Measurements from ENCODE around the gene PEDS1.

DNA sequence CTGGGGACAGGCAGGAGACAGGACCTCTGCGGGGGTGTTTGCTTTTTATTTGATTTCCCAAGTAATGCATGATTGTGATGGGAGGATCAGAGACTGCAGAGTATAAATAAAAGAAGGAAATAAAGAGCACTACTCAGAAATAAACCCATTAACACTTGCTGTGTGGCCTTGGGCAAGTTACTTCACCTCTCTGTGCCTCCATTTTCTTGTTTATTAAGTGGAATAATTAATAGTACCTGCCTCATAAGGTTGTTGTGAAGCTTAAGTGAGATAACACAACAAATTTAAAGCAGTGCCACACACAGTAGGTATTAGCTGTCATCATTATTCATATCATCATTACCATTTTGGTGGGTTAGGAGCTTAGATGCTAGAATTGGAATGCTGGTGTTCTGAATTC lies 45.2 kb upstream of the PEDS1 start:
- TF ChIP-seq POLR2AphosphoS5 (IDR thresholded peaks at IDR 0.05; ENCODE audit: low read depth, low read length) (no peak), SIN3A (IDR thresholded peaks at IDR 0.05; ENCODE audit: borderline replicate concordance, insufficient read depth, low read length) (no peak), TAF1 (IDR thresholded peaks at IDR 0.05; ENCODE audit: borderline replicate concordance, insufficient read depth, low read length) (no peak), FOXP2 (optimal IDR thresholded peaks at IDR 0.05; ENCODE audit: borderline replicate concordance, extremely low read depth, extremely low read length, insufficient read depth) (no peak)
- TF ChIP-seq, protein P1, sequence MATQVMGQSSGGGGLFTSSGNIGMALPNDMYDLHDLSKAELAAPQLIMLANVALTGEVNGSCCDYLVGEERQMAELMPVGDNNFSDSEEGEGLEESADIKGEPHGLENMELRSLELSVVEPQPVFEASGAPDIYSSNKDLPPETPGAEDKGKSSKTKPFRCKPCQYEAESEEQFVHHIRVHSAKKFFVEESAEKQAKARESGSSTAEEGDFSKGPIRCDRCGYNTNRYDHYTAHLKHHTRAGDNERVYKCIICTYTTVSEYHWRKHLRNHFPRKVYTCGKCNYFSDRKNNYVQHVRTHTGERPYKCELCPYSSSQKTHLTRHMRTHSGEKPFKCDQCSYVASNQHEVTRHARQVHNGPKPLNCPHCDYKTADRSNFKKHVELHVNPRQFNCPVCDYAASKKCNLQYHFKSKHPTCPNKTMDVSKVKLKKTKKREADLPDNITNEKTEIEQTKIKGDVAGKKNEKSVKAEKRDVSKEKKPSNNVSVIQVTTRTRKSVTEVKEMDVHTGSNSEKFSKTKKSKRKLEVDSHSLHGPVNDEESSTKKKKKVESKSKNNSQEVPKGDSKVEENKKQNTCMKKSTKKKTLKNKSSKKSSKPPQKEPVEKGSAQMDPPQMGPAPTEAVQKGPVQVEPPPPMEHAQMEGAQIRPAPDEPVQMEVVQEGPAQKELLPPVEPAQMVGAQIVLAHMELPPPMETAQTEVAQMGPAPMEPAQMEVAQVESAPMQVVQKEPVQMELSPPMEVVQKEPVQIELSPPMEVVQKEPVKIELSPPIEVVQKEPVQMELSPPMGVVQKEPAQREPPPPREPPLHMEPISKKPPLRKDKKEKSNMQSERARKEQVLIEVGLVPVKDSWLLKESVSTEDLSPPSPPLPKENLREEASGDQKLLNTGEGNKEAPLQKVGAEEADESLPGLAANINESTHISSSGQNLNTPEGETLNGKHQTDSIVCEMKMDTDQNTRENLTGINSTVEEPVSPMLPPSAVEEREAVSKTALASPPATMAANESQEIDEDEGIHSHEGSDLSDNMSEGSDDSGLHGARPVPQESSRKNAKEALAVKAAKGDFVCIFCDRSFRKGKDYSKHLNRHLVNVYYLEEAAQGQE (IDR thresholded peaks at IDR 0.05; ENCODE audit: insufficient read depth in 1 of 2, low read depth in 2 of 2, low read length in 2 of 2), result no peak

Measured in PFSK-1 (cell line).